Activated CD8-positive, alpha-beta memory T cell treated with anti-CD3 and anti-CD28 coated beads for 4 hours (primary cell): ENCODE results near the gene USP32.

Experiments
- DNase-seq, 2 donors: peaks; one replicate each; pipeline ENCODE4 v3.0.0-alpha.2; 2020; ENCODE audit warnings: low read depth in 2 of 2

The USP32 gene

DNA sequence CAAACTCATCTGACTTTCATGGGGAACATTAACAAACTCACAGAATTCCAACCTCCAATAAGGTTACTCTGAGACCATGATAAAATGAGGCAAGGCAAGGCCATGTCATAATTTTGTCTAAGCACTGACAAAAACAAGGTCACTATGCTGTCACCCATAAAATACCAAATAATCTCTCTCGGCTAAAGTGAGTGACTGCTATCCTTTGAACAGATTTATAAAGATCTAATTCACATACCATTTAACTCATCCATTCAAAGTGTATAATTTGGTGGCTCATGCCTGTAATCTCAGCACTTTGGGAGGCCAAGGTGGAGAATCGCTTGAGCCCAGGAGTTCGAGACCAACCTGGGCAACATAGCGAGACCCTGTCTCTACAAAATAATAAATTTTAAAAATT, 262.8 kb downstream of the USP32 start:
- DNase-seq = no peak
